ENCODE results near the gene RAB7A.

GRCh38 chr3:128863560-128863959 is 137.6 kb downstream of the RAB7A start:
- TF ChIP-seq EZH2phosphoT487 (IDR thresholded peaks at IDR 0.05; ENCODE audit: insufficient read depth, low read depth) (no peak), EZH2 (IDR thresholded peaks at IDR 0.05; ENCODE audit: insufficient read depth, poor library complexity, severe bottlenecking) (no peak)
